SK-N-SH treated with all-trans-retinoic acid at 6 μM for 48 hours (cell line): ENCODE measurements around the gene HBB.

Experiments
- ATAC-seq: fragments of 200-7000 bp; cut with Tn5 transposase; 3 replicates; pipeline ENCODE4 v1.9.1; 2020; ENCODE audit warnings: mild to moderate bottlenecking, moderate library complexity
- ARNTL ChIP-seq: fragments of 450-650 bp; formaldehyde crosslinking; IDR thresholded peaks from 2 replicates; pipeline ENCODE4 v1.5.0; 2020; ENCODE audit warnings: low read depth, mild to moderate bottlenecking, moderate library complexity, borderline replicate concordance
- BACH2 ChIP-seq: fragments of 250-450 bp; sonication (Bioruptor Pico); IDR thresholded peaks from 2 replicates; pipeline ENCODE4 v1.9.0; 2021; ENCODE audit warnings: mild to moderate bottlenecking, borderline replicate concordance
- ESRRG ChIP-seq: fragments of 250-450 bp; sonication (Bioruptor Pico); IDR thresholded peaks from 2 replicates; pipeline ENCODE4 v1.6.1; 2021; ENCODE audit warnings: mild to moderate bottlenecking
- GLIS3 ChIP-seq: fragments of 250-450 bp; sonication (Bioruptor Pico); IDR thresholded peaks from 2 replicates; pipeline ENCODE4 v1.5.0; 2020; ENCODE audit warnings: mild to moderate bottlenecking, moderate library complexity
- ISL1 ChIP-seq: fragments of 250-450 bp; sonication (Bioruptor Pico); IDR thresholded peaks from 2 replicates; pipeline ENCODE4 v2.1.2; 2022; ENCODE audit warnings: mild to moderate bottlenecking, moderate library complexity
- PPARA ChIP-seq: fragments of 250-450 bp; sonication (Bioruptor Pico); IDR thresholded peaks from 2 replicates; pipeline ENCODE4 v1.5.0; 2020; ENCODE audit warnings: mild to moderate bottlenecking, borderline replicate concordance
- SNAI2 ChIP-seq: fragments of 250-450 bp; sonication (Bioruptor Pico); IDR thresholded peaks from 2 replicates; pipeline ENCODE4 v1.5.0; 2020; ENCODE audit warnings: mild to moderate bottlenecking, moderate library complexity
- TCF4 ChIP-seq: fragments of 250-450 bp; sonication (Bioruptor Pico); IDR thresholded peaks from 2 replicates; pipeline ENCODE4 v1.8.0; 2021; ENCODE audit warnings: mild to moderate bottlenecking, moderate library complexity, borderline replicate concordance
- TOX ChIP-seq: fragments of 250-450 bp; sonication (Bioruptor Pico); IDR thresholded peaks from 2 replicates; pipeline ENCODE4 v1.8.0; 2021; ENCODE audit warnings: mild to moderate bottlenecking, moderate library complexity, borderline replicate concordance
- ZC3H10 ChIP-seq: fragments of 250-450 bp; sonication (Bioruptor Pico); IDR thresholded peaks from 2 replicates; pipeline ENCODE4 v1.5.1; 2021; ENCODE audit warnings: mild to moderate bottlenecking, moderate library complexity
- ZFP30 ChIP-seq: fragments of 450-650 bp; formaldehyde crosslinking; IDR thresholded peaks from 2 replicates; pipeline ENCODE4 v1.5.0; 2022; ENCODE audit warnings: mild to moderate bottlenecking, moderate library complexity
- ZNF565 ChIP-seq: fragments of 450-650 bp; formaldehyde crosslinking; conservative IDR thresholded peaks from 2 replicates; pipeline ENCODE4 v1.5.0; 2020; ENCODE audit warnings: low read depth, mild to moderate bottlenecking, moderate library complexity
- ZNF8 ChIP-seq: fragments of 450-650 bp; formaldehyde crosslinking; IDR thresholded peaks from 2 replicates; pipeline ENCODE4 v1.5.0; 2020; ENCODE audit warnings: mild to moderate bottlenecking, moderate library complexity
- TF ChIP-seq, protein P1 (sequence below): fragments of 250-450 bp; sonication (Bioruptor Pico); IDR thresholded peaks from 2 replicates; pipeline ENCODE4 v1.5.1; 2020; ENCODE audit warnings: low read depth, mild to moderate bottlenecking, moderate library complexity
- TF ChIP-seq, protein P2 (sequence below): fragments of 250-450 bp; sonication (Bioruptor Pico); IDR thresholded peaks from 2 replicates; pipeline ENCODE4 v1.8.0; 2020; ENCODE audit warnings: mild to moderate bottlenecking, moderate library complexity, borderline replicate concordance
- TF ChIP-seq, protein P3 (sequence below): fragments of 250-450 bp; sonication (Bioruptor Pico); IDR thresholded peaks from 2 replicates; pipeline ENCODE4 v1.5.0; 2020; ENCODE audit warnings: mild to moderate bottlenecking, moderate library complexity
- TF ChIP-seq, protein P4 (sequence below): fragments of 250-450 bp; sonication (Bioruptor Pico); IDR thresholded peaks from 2 replicates; pipeline ENCODE4 v1.5.1; 2021; ENCODE audit warnings: mild to moderate bottlenecking, moderate library complexity

Gene HBB

DNA sequence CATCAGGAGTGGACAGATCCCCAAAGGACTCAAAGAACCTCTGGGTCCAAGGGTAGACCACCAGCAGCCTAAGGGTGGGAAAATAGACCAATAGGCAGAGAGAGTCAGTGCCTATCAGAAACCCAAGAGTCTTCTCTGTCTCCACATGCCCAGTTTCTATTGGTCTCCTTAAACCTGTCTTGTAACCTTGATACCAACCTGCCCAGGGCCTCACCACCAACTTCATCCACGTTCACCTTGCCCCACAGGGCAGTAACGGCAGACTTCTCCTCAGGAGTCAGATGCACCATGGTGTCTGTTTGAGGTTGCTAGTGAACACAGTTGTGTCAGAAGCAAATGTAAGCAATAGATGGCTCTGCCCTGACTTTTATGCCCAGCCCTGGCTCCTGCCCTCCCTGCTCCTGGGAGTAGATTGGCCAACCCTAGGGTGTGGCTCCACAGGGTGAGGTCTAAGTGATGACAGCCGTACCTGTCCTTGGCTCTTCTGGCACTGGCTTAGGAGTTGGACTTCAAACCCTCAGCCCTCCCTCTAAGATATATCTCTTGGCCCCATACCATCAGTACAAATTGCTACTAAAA lies at the start of gene HBB:
Gene HBB, minus strand, starts transcription at position 340 of the 579 bp plus-strand sequence. Its CDS starts 50 bp downstream, at position 290.
- no peak for ATAC-seq
- no peak for TF ChIP-seq ZNF8
- no peak for TF ChIP-seq TCF4

DNA sequence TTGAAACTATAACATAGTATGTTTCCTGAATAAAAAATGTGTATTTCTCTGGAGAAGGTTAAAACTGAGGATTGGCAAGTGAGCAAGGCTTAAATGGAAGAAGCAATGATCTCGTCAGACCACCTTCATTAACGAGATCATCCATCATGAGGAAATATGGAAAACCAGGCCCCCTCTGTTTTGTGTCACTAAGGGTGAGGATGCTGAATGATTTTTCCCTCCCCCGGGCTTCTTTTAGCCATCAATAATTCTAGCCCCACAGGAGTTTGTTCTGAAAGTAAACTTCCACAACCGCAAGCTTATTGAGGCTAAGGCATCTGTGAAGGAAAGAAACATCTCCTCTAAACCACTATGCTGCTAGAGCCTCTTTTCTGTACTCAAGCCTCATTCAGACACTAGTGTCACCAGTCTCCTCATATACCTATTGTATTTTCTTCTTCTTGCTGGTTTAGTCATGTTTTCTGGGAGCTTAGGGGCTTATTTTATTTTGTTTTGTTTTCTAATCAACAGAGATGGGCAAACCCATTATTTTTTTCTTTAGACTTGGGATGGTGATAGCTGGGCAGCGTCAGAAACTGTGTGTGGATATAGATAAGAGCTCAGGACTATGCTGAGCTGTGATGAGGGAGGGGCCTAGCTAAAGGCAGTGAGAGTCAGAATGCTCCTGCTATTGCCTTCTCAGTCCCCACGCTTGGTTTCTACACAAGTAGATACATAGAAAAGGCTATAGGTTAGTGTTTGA lies 48.7 kb upstream of the HBB start:
- ATAC-seq, result no peak

DNA sequence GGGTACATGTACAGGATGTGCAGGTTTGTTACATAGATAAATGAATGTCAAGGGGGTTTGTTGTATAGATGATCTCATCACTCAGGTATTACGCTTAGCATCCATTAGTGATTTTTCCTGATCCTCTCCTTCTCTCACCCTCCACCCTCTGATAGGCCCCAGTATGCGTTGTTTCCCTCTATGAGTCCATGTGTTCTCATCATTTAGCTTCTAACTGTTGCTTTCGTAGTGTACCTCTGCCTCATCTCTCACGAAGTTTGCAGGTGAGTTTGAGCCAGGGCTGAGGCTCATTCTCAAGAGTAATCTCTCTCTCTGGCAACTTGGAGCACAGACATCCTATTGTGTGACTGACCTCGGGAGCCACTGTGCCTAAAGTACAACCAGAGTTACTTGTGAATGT lies 47.5 kb upstream of the HBB start:
- ATAC-seq, result no peak
- TF ChIP-seq ZFP30 (CRISPR knock-in tag) (no peak), BACH2 (CRISPR knock-in tag) (no peak), ESRRG (CRISPR knock-in tag) (no peak), TOX (CRISPR knock-in tag) (no peak)
- TF ChIP-seq, protein P1, sequence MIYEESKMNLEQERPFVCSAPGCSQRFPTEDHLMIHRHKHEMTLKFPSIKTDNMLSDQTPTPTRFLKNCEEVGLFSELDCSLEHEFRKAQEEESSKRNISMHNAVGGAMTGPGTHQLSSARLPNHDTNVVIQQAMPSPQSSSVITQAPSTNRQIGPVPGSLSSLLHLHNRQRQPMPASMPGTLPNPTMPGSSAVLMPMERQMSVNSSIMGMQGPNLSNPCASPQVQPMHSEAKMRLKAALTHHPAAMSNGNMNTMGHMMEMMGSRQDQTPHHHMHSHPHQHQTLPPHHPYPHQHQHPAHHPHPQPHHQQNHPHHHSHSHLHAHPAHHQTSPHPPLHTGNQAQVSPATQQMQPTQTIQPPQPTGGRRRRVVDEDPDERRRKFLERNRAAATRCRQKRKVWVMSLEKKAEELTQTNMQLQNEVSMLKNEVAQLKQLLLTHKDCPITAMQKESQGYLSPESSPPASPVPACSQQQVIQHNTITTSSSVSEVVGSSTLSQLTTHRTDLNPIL (CRISPR knock-in tag), result no peak
- TF ChIP-seq, protein P2, sequence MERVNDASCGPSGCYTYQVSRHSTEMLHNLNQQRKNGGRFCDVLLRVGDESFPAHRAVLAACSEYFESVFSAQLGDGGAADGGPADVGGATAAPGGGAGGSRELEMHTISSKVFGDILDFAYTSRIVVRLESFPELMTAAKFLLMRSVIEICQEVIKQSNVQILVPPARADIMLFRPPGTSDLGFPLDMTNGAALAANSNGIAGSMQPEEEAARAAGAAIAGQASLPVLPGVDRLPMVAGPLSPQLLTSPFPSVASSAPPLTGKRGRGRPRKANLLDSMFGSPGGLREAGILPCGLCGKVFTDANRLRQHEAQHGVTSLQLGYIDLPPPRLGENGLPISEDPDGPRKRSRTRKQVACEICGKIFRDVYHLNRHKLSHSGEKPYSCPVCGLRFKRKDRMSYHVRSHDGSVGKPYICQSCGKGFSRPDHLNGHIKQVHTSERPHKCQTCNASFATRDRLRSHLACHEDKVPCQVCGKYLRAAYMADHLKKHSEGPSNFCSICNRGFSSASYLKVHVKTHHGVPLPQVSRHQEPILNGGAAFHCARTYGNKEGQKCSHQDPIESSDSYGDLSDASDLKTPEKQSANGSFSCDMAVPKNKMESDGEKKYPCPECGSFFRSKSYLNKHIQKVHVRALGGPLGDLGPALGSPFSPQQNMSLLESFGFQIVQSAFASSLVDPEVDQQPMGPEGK, result no peak

More for the DNA sequence above, 48.7 kb upstream of the HBB start:
- TF ChIP-seq, protein P3, sequence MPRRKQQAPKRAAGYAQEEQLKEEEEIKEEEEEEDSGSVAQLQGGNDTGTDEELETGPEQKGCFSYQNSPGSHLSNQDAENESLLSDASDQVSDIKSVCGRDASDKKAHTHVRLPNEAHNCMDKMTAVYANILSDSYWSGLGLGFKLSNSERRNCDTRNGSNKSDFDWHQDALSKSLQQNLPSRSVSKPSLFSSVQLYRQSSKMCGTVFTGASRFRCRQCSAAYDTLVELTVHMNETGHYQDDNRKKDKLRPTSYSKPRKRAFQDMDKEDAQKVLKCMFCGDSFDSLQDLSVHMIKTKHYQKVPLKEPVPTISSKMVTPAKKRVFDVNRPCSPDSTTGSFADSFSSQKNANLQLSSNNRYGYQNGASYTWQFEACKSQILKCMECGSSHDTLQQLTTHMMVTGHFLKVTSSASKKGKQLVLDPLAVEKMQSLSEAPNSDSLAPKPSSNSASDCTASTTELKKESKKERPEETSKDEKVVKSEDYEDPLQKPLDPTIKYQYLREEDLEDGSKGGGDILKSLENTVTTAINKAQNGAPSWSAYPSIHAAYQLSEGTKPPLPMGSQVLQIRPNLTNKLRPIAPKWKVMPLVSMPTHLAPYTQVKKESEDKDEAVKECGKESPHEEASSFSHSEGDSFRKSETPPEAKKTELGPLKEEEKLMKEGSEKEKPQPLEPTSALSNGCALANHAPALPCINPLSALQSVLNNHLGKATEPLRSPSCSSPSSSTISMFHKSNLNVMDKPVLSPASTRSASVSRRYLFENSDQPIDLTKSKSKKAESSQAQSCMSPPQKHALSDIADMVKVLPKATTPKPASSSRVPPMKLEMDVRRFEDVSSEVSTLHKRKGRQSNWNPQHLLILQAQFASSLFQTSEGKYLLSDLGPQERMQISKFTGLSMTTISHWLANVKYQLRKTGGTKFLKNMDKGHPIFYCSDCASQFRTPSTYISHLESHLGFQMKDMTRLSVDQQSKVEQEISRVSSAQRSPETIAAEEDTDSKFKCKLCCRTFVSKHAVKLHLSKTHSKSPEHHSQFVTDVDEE, result no peak
- TF ChIP-seq SNAI2 (CRISPR knock-in tag) (no peak), GLIS3 (no peak), ZNF8 (no peak), PPARA (CRISPR knock-in tag) (no peak), ISL1 (CRISPR knock-in tag) (no peak), ARNTL (CRISPR knock-in tag) (no peak), ESRRG (CRISPR knock-in tag) (no peak), TOX (CRISPR knock-in tag) (no peak), BACH2 (CRISPR knock-in tag) (no peak), ZNF565 (CRISPR knock-in tag) (no peak), ZC3H10 (CRISPR knock-in tag) (no peak)
- TF ChIP-seq, protein P2, result no peak
- TF ChIP-seq, protein P1 (CRISPR knock-in tag), result no peak
- TF ChIP-seq, protein P4, sequence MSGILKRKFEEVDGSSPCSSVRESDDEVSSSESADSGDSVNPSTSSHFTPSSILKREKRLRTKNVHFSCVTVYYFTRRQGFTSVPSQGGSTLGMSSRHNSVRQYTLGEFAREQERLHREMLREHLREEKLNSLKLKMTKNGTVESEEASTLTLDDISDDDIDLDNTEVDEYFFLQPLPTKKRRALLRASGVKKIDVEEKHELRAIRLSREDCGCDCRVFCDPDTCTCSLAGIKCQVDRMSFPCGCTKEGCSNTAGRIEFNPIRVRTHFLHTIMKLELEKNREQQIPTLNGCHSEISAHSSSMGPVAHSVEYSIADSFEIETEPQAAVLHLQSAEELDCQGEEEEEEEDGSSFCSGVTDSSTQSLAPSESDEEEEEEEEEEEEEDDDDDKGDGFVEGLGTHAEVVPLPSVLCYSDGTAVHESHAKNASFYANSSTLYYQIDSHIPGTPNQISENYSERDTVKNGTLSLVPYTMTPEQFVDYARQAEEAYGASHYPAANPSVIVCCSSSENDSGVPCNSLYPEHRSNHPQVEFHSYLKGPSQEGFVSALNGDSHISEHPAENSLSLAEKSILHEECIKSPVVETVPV (CRISPR knock-in tag), result no peak
